ENCODE data around the gene UBR7.
A peak's percentile ranks its signal among the peaks of the same experiment; 100 is the strongest.

UBR7 gene

GRCh38 chr14:93206793-93207467, at the start of gene UBR7, which contains the start of gene GON7:
UBR7 (plus strand) TSS chr14:93207256; CDS start chr14:93207292, 36 bp downstream.
GON7 (minus strand) TSS chr14:93207065; CDS start chr14:93207037, 28 bp downstream.
- TF ChIP-seq CTCF (IDR thresholded peaks at IDR 0.05) = no peak

GRCh38 chr14:93160353-93160801, 46.7 kb upstream of the UBR7 start:
- TF ChIP-seq CTCF (IDR thresholded peaks at IDR 0.05) = peak; percentile 54

- no peak for TF ChIP-seq CTCF (IDR thresholded peaks at IDR 0.05)
Measured at GRCh38 chr14:93161411-93161940, 45.6 kb upstream of the UBR7 start.

GRCh38 chr14:93163564-93163963, 43.5 kb upstream of the UBR7 start:
- no peak for TF ChIP-seq CTCF (IDR thresholded peaks at IDR 0.05)

GRCh38 chr14:93171376-93171775, 35.7 kb upstream of the UBR7 start:
- no peak for TF ChIP-seq CTCF (IDR thresholded peaks at IDR 0.05)

GRCh38 chr14:93173943-93174395, 33.1 kb upstream of the UBR7 start:
- TF ChIP-seq CTCF (IDR thresholded peaks at IDR 0.05) = no peak

GRCh38 chr14:93175492-93175891, 31.6 kb upstream of the UBR7 start:
- no peak for TF ChIP-seq CTCF (IDR thresholded peaks at IDR 0.05)

All from LNCAP (cell line).